Measurements from ENCODE around the gene RNF14. TPM values are rescaled to one million over a fixed set of nuclear protein-coding genes. Genes with fewer than 3 reads are reported as not detected.

RNF14 gene
- total and polyA plus RNA-seq, 2 of the 8 experiments (the other 6 are each of a cell fraction or from before 2014, with no cell fraction given): 4.7 to 20.2 TPM

GRCh38 chr5:141944076-141944475 lies 24.8 kb upstream of the RNF14 start:
- ChIA-PET CTCF (ENCODE audit: partially characterized antibody) (interaction anchor here (1.0 to 20.8 kb wide), 9 partner anchors 12 to 253 kb away, joined by 3 to 324 read pairs (median 5); partner anchors contain the start of genes PCDH1, PCDH12 and RNF14), POLR2A (ENCODE audit: partially characterized antibody) (interaction anchor here (0.6 to 9.2 kb wide), 10 partner anchors 11 to 172 kb away, joined by 3 to 121 read pairs (median 5); partner anchors contain the start of genes DELE1, PCDH12 and RNF14)
- WGBS, 2 experiments (ENCODE audit: extremely low coverage in 1 of 2, insufficient coverage in 1 of 2, insufficient read length in 1 of 2, insufficient replicate concordance in 2 of 2, low coverage in 1 of 2, low lambda C conversion rate in 2 of 2, missing lambda C conversion rate in 1 of 2): 91% methylated on average over 9 of the region's 9 CpGs; no CpG with 5 or more reads in 1 of the 2 experiments
- TF ChIP-seq RXRA (IDR thresholded peaks at IDR 0.05; ENCODE audit: insufficient read depth, low read depth, low read length) (no peak), EZH2 (IDR thresholded peaks at IDR 0.05; ENCODE audit: low read depth, low read length, severe bottlenecking) (no peak), CEBPB (IDR thresholded peaks at IDR 0.05; ENCODE audit: low read depth, low read length) (no peak), POU5F1 (IDR thresholded peaks at IDR 0.05; ENCODE audit: low read depth, low read length) (no peak), POLR2A (IDR thresholded peaks at IDR 0.05; ENCODE audit: control extremely low read depth in 1 of 2, low read depth in 2 of 2, low read length in 2 of 2) (no peak; a peak in 1 of 3 replicates), POLR2AphosphoS5 (IDR thresholded peaks at IDR 0.05; ENCODE audit: low read depth, low read length) (no peak), TAF1 (IDR thresholded peaks at IDR 0.05; ENCODE audit: low read depth, low read length) (no peak), MAFK (IDR thresholded peaks at IDR 0.05; ENCODE audit: low read depth, low read length) (no peak), JUN (IDR thresholded peaks at IDR 0.05; ENCODE audit: low read depth, low read length) (no peak), RBBP5 (IDR thresholded peaks at IDR 0.05; ENCODE audit: borderline replicate concordance, low read depth, low read length) (no peak), TBP (IDR thresholded peaks at IDR 0.05; ENCODE audit: low read depth, low read length) (no peak), EP300 (IDR thresholded peaks at IDR 0.05; ENCODE audit: borderline replicate concordance in 1 of 2, low read depth in 2 of 2, low read length in 2 of 2) (no peak), HDAC6 (IDR thresholded peaks at IDR 0.05; ENCODE audit: low read depth, low read length) (no peak), TAF7 (optimal IDR thresholded peaks at IDR 0.05; ENCODE audit: borderline replicate concordance, low read depth, low read length) (no peak), YY1 (IDR thresholded peaks at IDR 0.05; ENCODE audit: low read depth, low read length) (no peak), BACH1 (IDR thresholded peaks at IDR 0.05; ENCODE audit: low read length) (no peak)

More at GRCh38 chr5:141944076-141944475, 24.8 kb upstream of the RNF14 start:
- Histone ChIP-seq H3K4me3 (ENCODE audit: extremely low read depth in 1 of 4, insufficient read depth in 2 of 4, low read depth in 3 of 4, low read length in 4 of 4) (no peak overlapping the region), H4K20me1 (replicated peaks in 1 of 2; ENCODE audit: control insufficient read depth in 1 of 2, insufficient read depth in 2 of 2, low read length in 2 of 2) (no peaks in the 10 kb centered on the region), H3K79me1 (ENCODE audit: low read depth, low read length) (no peaks in the 10 kb centered on the region), H4K8ac (ENCODE audit: extremely low read depth, insufficient read depth, low read length) (no peak overlapping the region), H4K91ac (replicated peaks; ENCODE audit: insufficient read length, low read length) (no peak overlapping the region), H3K23ac (ENCODE audit: insufficient read length) (no peak overlapping the region), H3K18ac (ENCODE audit: extremely low read depth, low read length) (no peak overlapping the region), H3K27me3 (replicated peaks in 1 of 4; ENCODE audit: control insufficient read depth in 3 of 4, extremely low read depth in 1 of 4, insufficient read depth in 3 of 4, low read length in 3 of 4) (no peaks in the 10 kb centered on the region; a peak in 1 of 7 replicates), H2BK15ac (ENCODE audit: low read length) (no peak overlapping the region), H2BK20ac (ENCODE audit: low read length) (no peak overlapping the region), H3K56ac (replicated peaks; ENCODE audit: insufficient read length, low read depth, low read length) (no peak overlapping the region), H2BK5ac (ENCODE audit: low read depth, low read length) (no peak overlapping the region), H3K9ac (replicated peaks in 1 of 4; ENCODE audit: extremely low read depth in 1 of 4, low read depth in 3 of 4, low read length in 3 of 4) (no peak overlapping the region), H3K36me3 (ENCODE audit: control insufficient read depth in 2 of 4, insufficient read depth in 4 of 4, low read length in 3 of 4) (peaks cover 2 to 10% (median 6%) of the 10 kb centered on the region in 4 experiments; a peak in 2 of 8 replicates), H3K4me2 (ENCODE audit: insufficient read depth in 1 of 2, low read depth in 2 of 2, low read length in 2 of 2) (no peak overlapping the region), H2AFZ (ENCODE audit: low read length) (no peak overlapping the region), H3K4ac (replicated peaks; ENCODE audit: insufficient read length, low read depth, low read length) (no peak overlapping the region), H4K5ac (ENCODE audit: insufficient read length, low read depth, low read length) (no peak overlapping the region), H3K27ac (ENCODE audit: low read depth, low read length) (no peak overlapping the region), H3K79me2 (ENCODE audit: control insufficient read depth in 1 of 2, insufficient read depth in 2 of 2, low read length in 2 of 2) (no peaks in the 10 kb centered on the region), H3K23me2 (ENCODE audit: low read depth, low read length) (no peaks in the 10 kb centered on the region), H2AK5ac (ENCODE audit: low read depth, low read length) (no peak overlapping the region), H3K14ac (ENCODE audit: insufficient read length) (no peak overlapping the region), H3K9me3 (ENCODE audit: insufficient read depth in 2 of 2, low read depth in 1 of 2, low read length in 1 of 2) (no peaks in the 10 kb centered on the region), H2BK12ac (ENCODE audit: low read depth, low read length) (no peak overlapping the region), H3K4me1 (replicated peaks in 1 of 4; ENCODE audit: control insufficient read depth in 3 of 4, insufficient read depth in 4 of 4, low read length in 3 of 4) (peaks cover 0 to 10% (median 7%) of the 10 kb centered on the region in 4 experiments; a peak in 5 of 7 replicates), H2BK120ac (replicated peaks; ENCODE audit: low read depth, low read length) (no peak overlapping the region)
- FAIRE-seq: no peak
- no peak for DNase-seq (ENCODE audit: low read depth in 1 of 2, low spot score in 2 of 2)

All from H1 (cell line).